ENCODE results near the gene EPDR1. TPM values are rescaled to one million over a fixed set of nuclear protein-coding genes. Genes with fewer than 3 reads are reported as not detected.
"Not testable (repeated sequence)": the region's sequence is repeated elsewhere in the genome, so short reads cannot be mapped to it uniquely, and the experiment has no call there.

Gene EPDR1
- total and polyA plus RNA-seq, 4 donors: 4.3 to 12.7 (median 9.6) TPM

GRCh38 chr7:37947941-37948210 lies 27.4 kb downstream of the EPDR1 start:
- TF ChIP-seq TAF1 (conservative IDR thresholded peaks at IDR 0.05): no peak
- DNase-seq (ENCODE audit: low spot score): no peak
- peaks cover 0 to 6% (median 2%) of the 10 kb centered on the region in 4 donors for H3K4me1 ChIP-seq (ENCODE audit: control insufficient read depth in 4 of 4, insufficient read depth in 4 of 4, low read length in 3 of 4)
- H3K4me3 ChIP-seq (ENCODE audit: low read depth in 1 of 3, low read length in 3 of 3): no peak overlapping the region
- H3K9ac ChIP-seq (ENCODE audit: low read depth in 1 of 2, low read length in 2 of 2): no peak overlapping the region
- no peak overlapping the region for H3K27ac ChIP-seq (ENCODE audit: low read depth in 1 of 2, low read length in 2 of 2)
- 95% methylated on average over 7 of the region's 7 CpGs for WGBS
- no peaks in the 10 kb centered on the region for H3K27me3 ChIP-seq (ENCODE audit: control insufficient read depth in 4 of 4, insufficient read depth in 4 of 4, low read length in 3 of 4)
- H3K36me3 ChIP-seq (ENCODE audit: control insufficient read depth in 4 of 4, insufficient read depth in 3 of 4, low read depth in 1 of 4, low read length in 3 of 4): no peaks in the 10 kb centered on the region
- H3K9me3 ChIP-seq (ENCODE audit: control insufficient read depth in 4 of 4, low read length in 3 of 4): no peaks in the 10 kb centered on the region

DNA sequence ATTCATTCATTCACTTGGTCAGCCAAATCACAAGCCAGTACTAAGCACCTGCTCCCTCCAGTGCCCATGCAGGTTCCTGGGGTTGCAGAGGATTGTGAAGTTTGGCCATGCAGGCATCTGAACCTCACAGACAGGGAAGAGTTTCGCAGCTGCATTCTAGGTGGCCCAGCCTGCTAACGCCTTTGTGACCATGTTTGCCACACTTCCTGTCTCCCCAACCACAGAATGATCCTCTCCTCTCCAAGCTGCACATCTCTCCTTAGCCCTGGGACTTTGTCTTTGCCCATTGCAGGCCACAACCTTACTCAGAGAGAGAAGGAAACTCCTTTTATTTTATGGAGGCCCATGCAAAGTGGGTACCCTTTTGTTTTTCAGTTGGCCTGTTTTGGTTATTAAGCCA lies 31.8 kb downstream of the EPDR1 start:
- Histone ChIP-seq H3K36me3 (ENCODE audit: control insufficient read depth in 4 of 4, insufficient read depth in 3 of 4, low read depth in 1 of 4, low read length in 3 of 4) (no peaks in the 10 kb centered on the region), H3K27ac (ENCODE audit: low read depth in 1 of 2, low read length in 2 of 2) (no peak overlapping the region), H3K9me3 (ENCODE audit: control insufficient read depth in 4 of 4, low read length in 3 of 4) (no peaks in the 10 kb centered on the region), H3K4me1 (ENCODE audit: control insufficient read depth in 4 of 4, insufficient read depth in 4 of 4, low read length in 3 of 4) (no peaks in the 10 kb centered on the region), H3K4me3 (ENCODE audit: low read depth in 1 of 3, low read length in 3 of 3) (no peak overlapping the region), H3K27me3 (ENCODE audit: control insufficient read depth in 4 of 4, insufficient read depth in 4 of 4, low read length in 3 of 4) (no peaks in the 10 kb centered on the region), H3K9ac (ENCODE audit: low read depth in 1 of 2, low read length in 2 of 2) (no peak overlapping the region)
- TF ChIP-seq NR2F2 (IDR thresholded peaks at IDR 0.05) (no peak), RXRA (IDR thresholded peaks at IDR 0.05) (no peak), TAF1 (conservative IDR thresholded peaks at IDR 0.05) (no peak), FOXA2 (IDR thresholded peaks at IDR 0.05) (no peak), ZBTB33 (IDR thresholded peaks at IDR 0.05) (no peak), SP1 (IDR thresholded peaks at IDR 0.05) (no peak), HNF4G (IDR thresholded peaks at IDR 0.05) (no peak)
- no peak for DNase-seq (ENCODE audit: low spot score)
- WGBS: 82% methylated on average over 2 of the region's 2 CpGs

DNA sequence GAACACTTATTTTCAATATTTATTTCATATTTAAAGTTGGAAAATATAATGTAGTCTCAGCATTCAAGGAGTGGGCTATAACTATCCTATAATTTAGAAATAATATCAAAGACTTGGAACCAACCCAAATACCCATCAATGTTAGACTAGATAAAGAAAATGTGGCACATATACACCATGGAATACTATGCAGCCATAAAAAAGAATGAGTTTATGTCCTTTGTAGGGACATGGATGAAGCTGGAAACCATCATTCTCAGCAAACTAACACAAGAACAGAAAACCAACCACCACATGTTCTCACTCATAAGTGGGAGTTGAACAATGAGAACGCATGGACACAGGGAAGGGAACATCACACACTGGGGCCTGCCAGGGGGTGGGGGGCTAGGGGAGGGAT lies 33.8 kb downstream of the EPDR1 start:
- not testable (repeated sequence) for H3K9ac ChIP-seq (ENCODE audit: low read depth in 1 of 2, low read length in 2 of 2); H3K27ac ChIP-seq (ENCODE audit: low read depth in 1 of 2, low read length in 2 of 2); DNase-seq (ENCODE audit: low spot score); H3K4me1 ChIP-seq (ENCODE audit: control insufficient read depth in 4 of 4, insufficient read depth in 4 of 4, low read length in 3 of 4); H3K4me3 ChIP-seq (ENCODE audit: low read depth in 1 of 3, low read length in 3 of 3); H3K36me3 ChIP-seq (ENCODE audit: control insufficient read depth in 4 of 4, insufficient read depth in 3 of 4, low read depth in 1 of 4, low read length in 3 of 4); H3K27me3 ChIP-seq (ENCODE audit: control insufficient read depth in 4 of 4, insufficient read depth in 4 of 4, low read length in 3 of 4); H3K9me3 ChIP-seq (ENCODE audit: control insufficient read depth in 4 of 4, low read length in 3 of 4)
- WGBS: 96% methylated on average over 1 of the region's 1 CpG

GRCh38 chr7:37956791-37957190 lies 36.4 kb downstream of the EPDR1 start:
- Histone ChIP-seq H3K9me3 (ENCODE audit: control insufficient read depth in 4 of 4, low read length in 3 of 4) (no peaks in the 10 kb centered on the region), H3K4me1 (ENCODE audit: control insufficient read depth in 4 of 4, insufficient read depth in 4 of 4, low read length in 3 of 4) (no peaks in the 10 kb centered on the region), H3K27me3 (ENCODE audit: control insufficient read depth in 4 of 4, insufficient read depth in 4 of 4, low read length in 3 of 4) (no peaks in the 10 kb centered on the region), H3K4me3 (ENCODE audit: low read depth in 1 of 3, low read length in 3 of 3) (no peak overlapping the region), H3K27ac (ENCODE audit: low read depth in 1 of 2, low read length in 2 of 2) (no peak overlapping the region), H3K9ac (ENCODE audit: low read depth in 1 of 2, low read length in 2 of 2) (no peak overlapping the region), H3K36me3 (ENCODE audit: control insufficient read depth in 4 of 4, insufficient read depth in 3 of 4, low read depth in 1 of 4, low read length in 3 of 4) (peaks cover 0 to 2% (median 0%) of the 10 kb centered on the region in 4 donors)
- no peak for DNase-seq (ENCODE audit: low spot score)
- TF ChIP-seq, protein P1, sequence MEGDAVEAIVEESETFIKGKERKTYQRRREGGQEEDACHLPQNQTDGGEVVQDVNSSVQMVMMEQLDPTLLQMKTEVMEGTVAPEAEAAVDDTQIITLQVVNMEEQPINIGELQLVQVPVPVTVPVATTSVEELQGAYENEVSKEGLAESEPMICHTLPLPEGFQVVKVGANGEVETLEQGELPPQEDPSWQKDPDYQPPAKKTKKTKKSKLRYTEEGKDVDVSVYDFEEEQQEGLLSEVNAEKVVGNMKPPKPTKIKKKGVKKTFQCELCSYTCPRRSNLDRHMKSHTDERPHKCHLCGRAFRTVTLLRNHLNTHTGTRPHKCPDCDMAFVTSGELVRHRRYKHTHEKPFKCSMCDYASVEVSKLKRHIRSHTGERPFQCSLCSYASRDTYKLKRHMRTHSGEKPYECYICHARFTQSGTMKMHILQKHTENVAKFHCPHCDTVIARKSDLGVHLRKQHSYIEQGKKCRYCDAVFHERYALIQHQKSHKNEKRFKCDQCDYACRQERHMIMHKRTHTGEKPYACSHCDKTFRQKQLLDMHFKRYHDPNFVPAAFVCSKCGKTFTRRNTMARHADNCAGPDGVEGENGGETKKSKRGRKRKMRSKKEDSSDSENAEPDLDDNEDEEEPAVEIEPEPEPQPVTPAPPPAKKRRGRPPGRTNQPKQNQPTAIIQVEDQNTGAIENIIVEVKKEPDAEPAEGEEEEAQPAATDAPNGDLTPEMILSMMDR (IDR thresholded peaks at IDR 0.05; ENCODE audit: low read depth, low read length, missing input control): no peak
- TF ChIP-seq NR2F2 (IDR thresholded peaks at IDR 0.05): no peak
